ENCODE measurements around the gene TSKS.

DNA sequence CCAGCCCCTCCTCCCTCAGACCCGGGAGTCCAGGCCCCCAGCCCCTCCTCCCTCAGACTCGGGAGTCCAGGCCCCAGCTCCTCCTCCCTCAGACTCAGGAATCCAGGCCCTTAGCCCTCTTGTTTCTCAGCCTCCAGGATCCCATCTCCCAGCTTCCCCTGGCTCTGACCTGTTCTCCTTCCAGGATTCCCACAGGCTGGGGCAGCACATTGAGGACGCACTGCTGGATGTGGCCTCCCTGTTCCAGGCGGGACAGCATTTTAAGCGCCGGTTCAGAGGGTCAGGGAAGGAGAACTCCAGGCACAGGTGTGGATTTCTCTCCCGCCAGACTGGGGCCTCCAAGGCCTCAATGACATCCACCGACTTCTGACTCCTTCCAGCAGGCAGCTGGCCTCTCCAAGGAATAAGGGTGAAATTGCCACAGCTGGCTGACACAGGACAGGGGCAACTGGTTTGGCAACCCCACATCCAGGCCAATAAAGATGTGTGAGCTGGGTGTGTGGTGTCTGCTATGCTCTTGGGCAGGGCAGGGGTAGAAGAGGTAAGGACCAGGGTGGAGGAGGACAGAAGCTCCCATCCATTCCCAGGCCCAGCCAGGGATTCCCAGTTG is 49.8 kb downstream of the TSKS start:
- no peak for TF ChIP-seq CTCF (IDR thresholded peaks at IDR 0.05 in 2 of 3, conservative IDR thresholded peaks at IDR 0.05 in 1 of 3; ENCODE audit: borderline replicate concordance in 1 of 3, insufficient read depth in 1 of 3, low read depth in 2 of 3, low read length in 2 of 3)
- no peak for TF ChIP-seq EGR1 (IDR thresholded peaks at IDR 0.05; ENCODE audit: low read depth)
- no peak for TF ChIP-seq JUND (IDR thresholded peaks at IDR 0.05)
- no peak for TF ChIP-seq POLR2A (IDR thresholded peaks at IDR 0.05; ENCODE audit: borderline replicate concordance, extremely low read depth, insufficient read depth, insufficient read length)
- no peak for TF ChIP-seq SRF (IDR thresholded peaks at IDR 0.05; ENCODE audit: low read depth)
- TF ChIP-seq ZNF274 (IDR thresholded peaks at IDR 0.05; ENCODE audit: low read depth, low read length): no peak
- TF ChIP-seq EZH2 (IDR thresholded peaks at IDR 0.05): no peak
- TF ChIP-seq MAX (IDR thresholded peaks at IDR 0.05): no peak
